Stromal cell of bone marrow (primary cell): ENCODE data around the gene IGFALS.

Source experiments
- DNase-seq: peaks from one replicate; pipeline ENCODE4 v3.0.0-alpha.2; 2012; ENCODE audit warnings: low read depth

IGFALS gene

DNA sequence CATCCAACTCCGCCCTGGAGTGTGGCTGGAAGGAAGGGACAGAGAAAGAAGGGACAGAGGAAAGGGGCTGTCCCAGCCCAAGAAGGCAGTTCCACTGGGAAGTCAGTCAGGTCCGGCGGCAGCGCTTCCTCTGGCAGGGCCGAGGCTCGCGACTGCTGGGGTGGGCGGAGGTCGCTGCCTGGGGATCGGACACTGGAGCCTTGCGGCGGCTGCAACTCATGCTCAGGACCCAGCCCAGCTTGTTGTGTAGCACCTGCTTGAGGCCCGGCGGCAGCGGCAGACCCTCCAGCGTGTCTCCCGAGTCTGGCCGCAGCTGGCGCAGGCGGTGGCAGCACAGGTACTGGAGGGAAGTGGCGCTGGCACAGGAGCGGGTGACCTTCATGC lies 16.5 kb downstream of the IGFALS start:
- no peak for DNase-seq

DNA sequence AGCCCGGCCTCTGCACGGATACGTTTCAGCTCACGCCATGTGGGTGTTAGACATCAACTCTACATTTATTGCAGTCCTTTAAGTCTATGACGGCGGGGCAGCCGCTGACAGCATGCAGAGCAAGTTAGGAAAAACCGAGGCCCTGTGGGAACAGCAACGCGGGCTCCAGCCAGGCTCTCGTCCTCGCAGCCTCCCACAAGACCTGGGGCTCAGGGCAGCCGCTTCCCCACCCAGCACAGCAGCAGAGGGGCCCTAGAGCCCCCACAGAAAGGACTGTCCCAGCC lies 16.9 kb downstream of the IGFALS start:
- no peak for DNase-seq

DNA sequence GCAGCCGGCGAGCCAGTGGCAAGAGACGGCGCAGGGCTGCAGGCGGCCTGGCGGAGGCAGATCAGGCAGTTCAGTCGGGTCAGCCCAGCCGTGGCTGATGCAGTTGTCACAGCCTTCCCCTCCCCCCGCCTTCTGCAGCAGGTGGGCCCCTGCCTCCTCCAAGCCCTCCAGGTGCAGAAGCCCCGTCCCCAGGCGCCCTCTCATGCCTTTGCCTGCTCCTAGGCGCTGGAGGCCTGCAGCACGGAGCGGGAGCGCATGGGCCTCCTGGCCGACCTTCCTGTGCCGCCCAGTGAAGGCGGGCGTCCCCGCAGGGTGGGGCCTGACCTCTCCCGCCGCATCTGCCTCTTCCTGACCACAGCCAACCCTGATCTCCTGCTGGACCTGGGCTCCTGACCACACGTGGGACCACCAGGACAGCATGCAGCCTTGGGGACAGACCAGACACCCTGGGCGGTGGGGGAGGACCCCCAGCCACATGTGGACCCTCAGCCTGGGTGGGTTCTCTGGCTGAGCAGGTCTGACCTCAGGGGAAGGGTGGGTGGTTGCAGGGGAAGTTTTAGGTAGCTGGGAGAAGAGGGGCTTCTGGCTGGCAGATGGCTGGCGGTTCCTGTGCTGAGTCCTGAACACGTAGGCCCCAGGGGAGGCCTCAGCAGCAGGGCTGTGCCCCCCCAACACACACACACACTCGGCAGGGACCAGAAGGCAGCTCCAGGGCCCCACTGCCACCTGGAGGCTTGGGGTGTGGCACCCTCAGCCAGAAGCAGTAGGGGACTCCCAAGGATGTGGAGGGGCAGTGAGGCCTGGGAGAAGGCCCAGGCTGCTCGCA lies 17.4 kb downstream of the IGFALS start:
- no peak for DNase-seq

DNA sequence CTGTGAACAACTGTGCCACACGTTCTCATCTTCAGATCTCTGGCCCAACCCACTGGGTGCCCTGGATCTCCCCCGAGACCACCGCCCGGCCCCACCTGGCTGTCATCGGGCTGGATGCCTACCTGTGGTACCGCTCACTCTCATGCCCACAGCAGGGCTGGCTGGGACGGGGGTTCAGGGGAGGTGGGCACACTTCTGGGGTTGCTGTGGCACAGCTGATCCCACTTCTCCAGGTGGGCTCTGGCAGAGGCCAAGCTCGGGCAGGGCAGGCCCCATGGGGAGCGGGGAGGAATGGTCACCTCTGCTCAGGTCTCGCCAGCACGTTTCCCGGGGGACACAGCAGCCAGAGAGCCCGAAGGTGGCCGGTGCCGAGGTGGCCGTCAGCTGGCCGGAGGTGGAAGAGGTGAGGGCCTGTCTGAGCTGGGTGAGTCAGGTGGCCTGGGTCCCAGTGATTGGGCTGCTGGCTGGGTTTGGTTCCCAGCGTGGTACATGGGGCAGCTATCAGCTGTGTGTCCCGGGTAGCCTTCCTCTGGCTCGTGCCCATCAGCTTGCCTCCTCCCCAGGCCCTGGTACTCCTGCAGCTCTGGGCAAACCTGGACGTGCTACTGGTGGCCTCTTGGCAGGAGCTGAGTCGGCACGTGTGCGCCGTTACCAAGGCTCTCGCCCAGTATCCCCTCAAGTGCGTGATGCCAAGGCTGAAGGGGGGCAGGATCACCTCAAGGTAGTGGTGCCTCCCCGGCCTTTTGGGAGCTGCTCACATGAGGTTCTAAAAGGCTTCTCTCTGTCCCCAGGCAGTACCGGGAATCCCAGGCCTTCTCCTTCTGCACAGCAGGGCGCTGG lies 18.3 kb downstream of the IGFALS start:
- DNase-seq = no peak

DNA sequence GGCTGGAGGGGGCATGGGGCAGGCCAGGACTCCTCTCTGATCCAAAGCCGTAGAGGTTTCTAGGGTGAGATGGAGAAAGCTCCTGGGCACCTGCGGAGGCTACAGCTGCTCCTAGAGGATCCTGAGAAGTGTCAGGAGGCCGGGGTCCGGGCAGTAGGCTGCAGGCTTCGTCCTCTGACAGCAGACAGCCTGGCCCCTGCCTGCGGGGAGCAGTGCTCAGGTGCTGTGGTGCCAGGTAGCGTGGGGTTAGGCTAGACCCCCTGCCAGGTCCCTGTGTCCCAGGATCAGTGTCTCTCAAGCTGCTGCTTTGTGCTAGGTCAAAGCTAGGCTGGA lies 19.1 kb downstream of the IGFALS start:
- DNase-seq = no peak

DNA sequence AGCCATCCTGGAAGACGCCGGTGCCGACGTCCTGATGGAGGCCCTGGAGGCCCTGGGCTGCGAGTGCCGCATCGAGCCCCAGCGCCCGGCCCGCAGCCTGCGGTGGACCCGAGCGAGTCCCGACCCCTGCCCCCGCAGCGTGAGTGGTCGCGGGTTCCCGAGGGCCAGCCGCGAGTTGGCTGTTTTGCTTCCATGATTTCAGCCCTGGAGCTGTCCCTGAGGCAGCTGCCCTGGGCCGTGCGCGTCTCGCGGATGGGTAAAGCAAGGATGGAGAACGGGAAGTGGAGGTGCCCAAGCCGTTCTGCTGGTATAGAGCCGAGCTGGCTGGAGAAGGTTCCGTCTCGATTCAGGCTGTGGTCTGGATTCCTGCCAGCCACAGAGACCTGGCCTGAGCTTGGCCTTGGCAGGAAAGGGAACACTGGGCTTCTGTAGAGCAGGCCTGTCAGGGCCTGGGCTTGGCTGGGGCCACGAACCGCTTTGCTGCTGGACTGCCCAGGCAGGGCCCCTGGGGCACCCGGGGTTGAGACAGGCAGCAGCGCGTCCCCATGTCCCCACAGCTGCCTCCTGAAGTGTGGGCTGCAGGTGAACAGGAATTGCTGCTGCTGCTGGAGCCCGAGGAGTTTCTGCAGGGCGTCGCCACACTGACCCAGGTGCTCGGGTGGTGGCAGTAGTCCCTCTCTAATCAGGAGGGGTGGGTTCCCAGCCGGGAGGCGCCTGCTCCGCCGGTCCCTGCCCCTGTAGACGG lies 19.6 kb downstream of the IGFALS start:
- DNase-seq = no peak

DNA sequence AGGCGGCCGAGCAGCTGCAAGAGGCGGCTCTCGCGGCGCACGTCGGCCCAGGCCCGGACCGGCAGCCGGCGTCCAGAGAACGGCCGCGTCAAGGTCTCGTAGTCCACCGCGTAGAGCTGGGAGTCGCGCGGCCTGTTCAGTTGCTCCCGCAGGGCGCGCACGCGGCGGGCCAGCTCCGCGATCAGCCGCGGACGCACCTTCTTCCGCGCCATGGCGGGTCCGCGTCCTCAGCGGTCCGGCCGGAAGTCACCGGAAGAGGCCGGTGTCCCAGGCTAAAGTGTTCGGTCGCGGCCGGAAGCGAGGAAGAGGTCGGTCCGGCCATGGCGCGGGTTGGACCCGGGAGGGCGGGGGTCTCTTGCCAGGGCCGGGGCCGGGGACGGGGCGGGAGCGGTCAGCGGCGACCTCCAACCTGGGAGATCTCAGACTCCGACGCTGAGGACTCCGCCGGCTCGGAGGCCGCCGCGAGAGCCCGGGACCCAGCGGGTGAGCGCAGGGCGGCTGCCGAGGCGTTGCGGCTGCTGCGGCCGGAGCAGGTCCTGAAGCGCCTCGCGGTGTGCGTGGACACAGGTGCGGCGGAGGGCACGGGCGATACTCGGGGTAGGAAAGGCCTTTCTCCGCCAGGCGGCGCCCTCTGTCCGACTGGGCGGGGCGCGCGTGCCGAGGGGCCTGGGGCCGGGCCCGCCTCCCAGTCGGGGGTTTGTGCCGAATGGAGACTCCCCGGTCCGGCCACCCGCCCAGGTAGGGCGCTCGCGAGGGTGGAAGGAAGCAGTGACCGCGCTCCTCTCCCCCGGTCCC lies 20.4 kb downstream of the IGFALS start, which contains the start of gene MRPS34:
Gene MRPS34, minus strand, starts transcription at position 227 of the 795 bp plus-strand sequence. Its CDS starts 15 bp downstream, at position 212.
- peak; percentile 57 for DNase-seq

DNA sequence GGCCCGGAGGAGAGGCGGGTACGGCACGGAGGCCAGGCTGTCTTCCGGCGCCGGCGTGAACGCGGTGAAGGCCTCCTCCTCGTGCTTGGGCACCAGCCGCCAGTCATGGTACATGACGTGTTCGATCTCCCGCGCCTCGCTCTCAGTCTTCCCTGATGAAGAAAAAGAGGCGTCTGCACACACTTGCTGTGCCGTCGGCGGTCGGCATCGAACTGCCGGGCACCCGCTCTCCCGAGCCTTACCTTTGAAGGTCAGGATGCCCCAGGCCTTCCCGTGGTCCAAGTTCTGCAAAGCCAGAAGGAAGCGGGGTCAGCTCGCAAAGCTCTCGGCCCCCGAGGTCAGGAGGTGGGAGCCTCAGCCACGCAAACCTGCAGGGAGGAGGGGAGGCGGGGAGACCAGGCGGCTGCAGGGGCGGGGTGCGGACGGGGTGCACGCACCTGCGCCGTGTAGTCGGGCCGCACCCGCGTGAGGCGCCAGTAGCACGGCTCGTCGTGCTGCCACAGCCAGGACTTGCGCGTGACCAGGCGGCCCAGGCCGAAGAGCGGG lies 21.1 kb downstream of the IGFALS start, which contains the start of gene EME2:
Gene EME2, plus strand, starts transcription at position 449 of the 546 bp plus-strand sequence. CDS start 418 bp downstream, outside the sequence.
- DNase-seq = no peak

DNA sequence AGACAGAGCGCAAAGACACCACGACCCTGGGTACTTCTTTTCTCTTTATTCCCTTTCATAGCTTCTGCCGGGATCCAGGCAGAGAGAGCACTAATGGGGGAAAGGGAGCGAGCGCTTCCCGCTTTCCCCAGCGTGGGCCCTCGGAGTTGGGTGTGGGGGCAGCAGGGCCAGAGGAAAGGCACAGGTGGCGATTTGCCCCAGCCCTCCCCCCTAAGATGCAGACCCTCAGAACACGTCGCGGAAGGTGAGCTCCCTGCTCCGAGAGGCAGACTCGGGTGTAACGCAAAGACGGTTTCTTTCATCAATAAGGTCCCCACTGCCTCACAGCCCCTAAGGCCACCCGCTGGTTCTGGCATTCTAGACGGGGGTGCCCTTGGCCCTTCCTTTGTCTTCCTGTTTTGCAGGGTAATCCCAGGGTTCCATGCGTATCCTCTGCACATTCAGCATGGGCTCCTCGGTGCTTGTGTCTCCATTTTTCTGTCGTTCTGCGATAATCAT lies 21.6 kb downstream of the IGFALS start:
- DNase-seq = no peak

DNA sequence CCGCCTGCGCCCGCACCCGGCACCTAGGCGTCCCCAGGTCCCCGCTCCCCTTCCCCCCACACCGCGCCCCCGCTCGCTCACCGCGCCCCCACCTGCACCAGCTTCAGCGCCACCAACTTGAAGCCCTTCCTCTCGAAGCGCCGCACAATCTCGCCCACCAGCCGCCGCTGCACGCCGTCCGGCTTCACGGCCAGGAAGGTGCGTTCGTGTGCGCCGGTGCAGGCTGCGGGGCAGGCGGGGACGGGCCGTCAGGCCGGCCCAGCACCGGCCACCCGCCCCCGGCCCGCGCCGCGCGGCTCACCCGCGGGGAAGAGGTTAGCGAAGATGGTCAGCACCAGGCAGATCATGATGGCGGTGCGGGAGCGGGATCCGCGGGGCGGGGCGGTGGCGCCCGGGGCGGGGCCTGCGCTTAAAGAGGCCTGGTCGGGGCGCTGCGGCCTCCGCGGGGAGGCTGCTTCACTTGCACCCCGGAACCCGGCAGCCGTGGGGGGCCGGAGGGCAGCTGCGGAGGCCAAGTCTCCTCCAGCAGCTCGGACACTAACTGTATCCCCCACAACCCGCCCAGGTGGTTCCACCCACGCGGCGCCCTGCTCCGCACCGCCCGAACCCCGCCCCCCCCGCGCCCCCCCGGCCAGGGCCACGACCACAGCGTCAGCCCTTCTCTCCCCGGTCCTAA lies 22.2 kb downstream of the IGFALS start, which contains the start of gene NME3:
Gene NME3, minus strand, starts transcription at position 356 of the 676 bp plus-strand sequence. Its CDS starts 9 bp downstream, at position 347.
- peak; percentile 43 for DNase-seq

DNA sequence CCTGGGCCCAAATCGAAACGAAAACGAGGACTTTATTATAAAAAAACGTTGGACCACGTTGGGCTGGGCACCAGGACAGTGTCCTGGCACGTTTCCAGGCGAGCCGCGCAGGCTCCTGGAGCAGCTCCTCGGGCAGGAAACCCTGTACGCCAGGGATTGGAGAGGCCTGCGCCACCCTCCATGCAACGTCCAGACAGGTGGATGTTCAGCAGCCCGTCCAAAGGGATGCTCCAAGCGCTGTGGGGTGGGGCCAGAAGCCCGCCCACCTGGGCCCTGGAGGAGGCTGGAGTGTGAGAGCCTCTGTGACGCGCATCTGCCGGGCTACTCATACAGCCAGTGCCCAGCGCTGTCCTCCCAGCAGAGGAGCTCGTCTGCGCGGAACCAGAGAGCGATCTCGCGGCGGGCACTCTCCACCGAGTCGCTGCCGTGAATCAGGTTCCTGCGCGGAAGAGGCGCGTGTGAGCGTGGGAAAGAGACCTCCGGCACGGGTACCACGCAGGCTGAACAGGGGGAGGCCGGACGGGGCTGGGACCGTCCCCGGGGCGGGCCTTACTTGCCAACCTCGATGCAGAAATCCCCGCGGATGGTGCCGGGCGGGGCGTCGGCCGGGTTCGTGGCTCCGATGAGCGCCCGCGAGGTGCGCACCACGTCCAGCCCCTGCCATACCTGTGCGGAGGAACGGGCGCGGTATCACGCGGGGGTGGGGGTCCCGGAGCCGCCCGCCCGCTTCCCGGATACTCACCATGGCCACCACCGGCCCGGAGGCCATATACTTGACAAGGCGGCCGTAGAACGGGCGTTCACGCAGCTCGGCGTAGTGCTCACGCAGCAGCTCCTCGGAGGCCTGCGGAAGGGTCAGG lies 22.9 kb downstream of the IGFALS start:
- DNase-seq = peak; percentile 38

DNA sequence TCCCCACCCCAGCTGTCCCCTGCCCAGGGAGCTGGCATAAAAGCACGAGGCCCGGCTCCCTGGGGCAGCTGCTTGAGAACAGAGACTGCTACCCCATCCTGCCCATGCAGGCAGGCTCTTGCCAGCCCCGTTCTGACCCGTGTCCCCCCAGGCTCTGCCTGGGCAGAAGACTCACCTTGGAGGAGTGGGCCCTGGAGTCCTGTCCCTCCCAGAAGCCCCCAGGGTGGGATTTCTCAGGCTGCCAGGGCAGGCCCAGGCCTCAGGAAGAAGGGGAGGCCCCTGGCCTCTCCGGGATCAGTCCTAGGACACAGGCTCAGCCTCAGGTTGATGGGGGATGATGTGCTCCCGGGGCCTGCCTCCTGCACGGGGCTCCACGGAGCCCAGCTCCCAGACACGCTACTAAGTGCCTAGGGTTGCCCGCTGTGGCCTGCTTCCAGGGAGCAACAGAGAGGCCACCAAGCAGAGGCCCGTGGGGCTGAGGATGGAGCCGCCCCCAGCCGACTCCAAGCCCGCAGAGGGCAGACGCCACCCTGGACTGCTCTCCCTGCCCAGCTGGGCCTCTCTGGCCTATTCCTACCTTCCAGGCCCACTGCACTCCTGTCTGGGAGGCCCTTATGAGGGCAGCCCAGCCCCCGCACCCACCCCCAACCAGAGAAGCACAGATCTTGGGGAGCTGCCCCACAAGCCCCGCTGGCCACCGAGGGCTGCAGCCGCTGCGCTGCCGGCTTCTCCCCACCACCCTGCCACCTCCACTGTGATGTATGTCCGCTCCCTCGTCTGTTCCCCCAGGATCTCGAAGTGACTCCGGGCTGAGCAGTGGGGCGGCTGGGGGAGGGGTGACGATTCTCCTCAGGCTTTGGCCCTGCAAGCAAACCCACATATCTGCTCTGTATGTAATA lies 23.9 kb downstream of the IGFALS start:
- no peak for DNase-seq

DNA sequence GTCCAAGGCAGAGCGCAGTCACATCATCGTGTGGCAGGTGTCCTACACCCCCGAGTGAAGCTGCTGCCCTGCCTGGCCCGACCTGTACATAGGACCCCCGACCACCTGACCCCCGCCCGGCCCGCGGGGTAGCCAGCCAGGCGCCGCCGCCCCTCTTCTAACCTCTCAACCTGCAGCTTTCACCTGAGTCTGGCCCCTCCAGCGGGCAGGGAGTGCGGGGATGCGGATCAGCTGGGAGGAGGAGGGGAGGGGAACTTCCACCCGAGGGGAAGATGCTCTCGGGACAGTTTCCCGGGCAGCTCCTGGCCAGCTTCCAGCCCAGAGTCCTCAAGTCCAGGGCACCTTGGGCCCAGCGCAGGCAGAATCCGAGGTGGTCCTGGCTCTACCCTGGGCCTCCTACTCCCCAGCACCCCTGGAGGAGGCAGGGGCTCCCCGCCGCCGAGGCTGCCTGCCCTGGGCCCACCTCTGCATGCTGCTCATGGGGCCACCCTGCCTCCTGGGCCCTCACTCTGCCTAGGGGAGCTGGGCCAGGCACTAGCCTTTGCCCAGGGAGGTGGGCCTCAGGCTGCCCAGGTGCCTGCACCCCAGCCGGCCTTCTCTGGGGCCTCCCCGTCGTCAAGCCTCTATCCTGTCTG lies 24.6 kb downstream of the IGFALS start:
- no peak for DNase-seq

DNA sequence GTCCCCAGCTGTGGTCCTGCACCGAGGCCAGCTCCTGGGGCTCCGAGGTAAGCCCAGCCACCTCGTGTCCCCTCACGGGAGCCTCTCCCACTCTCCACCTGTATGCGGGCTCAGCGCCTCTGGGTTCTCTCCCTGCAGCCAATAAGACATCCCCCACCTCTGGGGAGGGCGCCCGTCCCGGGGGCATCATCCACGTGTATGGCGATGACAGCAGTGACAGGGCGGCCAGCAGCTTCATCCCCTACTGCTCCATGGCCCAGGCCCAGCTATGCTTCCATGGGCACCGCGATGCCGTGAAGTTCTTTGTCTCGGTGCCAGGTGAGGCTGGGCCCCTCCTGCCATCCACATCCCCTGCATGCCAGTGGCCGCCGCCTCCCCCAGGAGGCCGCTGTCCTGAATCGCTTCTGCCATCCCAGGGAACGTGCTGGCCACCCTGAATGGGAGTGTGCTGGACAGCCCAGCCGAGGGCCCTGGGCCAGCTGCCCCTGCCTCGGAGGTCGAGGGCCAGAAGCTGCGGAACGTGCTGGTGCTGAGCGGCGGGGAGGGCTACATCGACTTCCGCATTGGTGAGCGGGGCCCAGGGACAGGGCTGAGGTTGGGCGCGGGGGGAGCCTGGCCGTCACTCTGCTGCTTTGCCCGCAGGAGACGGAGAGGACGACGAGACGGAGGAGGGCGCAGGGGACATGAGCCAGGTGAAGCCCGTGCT lies 25.3 kb downstream of the IGFALS start:
- DNase-seq = no peak

DNA sequence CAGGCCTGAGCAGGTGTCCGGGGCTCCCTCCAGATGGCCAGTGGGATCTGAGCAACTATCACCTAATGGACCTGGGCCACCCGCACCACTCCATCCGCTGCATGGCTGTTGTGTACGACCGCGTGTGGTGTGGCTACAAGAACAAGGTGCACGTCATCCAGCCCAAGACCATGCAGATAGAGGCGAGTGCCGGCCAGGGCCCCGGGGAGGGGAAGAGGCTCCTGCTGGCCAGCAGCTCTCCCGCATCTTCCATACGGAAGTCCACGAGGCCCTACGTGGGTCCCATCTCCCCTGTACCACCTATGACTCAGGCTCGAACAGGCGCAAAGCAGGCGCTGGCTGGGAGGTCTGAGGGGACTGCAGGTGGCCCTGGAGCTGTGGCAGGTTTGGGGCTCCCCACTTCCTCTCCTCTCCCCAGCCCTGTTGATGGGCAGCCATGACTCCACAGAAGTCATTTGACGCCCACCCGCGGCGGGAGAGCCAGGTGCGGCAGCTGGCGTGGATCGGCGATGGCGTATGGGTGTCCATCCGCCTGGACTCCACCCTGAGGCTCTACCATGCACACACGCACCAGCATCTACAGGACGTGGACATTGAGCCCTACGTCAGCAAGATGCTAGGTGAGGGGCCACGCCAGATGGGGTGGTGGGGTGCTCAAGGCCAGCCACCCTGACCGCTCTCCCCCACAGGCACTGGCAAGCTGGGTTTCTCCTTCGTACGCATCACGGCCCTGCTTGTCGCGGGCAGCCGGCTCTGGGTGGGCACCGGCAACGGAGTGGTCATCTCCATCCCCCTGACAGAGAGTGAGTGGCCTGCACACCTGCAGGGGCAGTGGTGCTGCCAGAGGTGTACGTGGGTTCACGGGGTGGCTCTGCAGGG lies 26.1 kb downstream of the IGFALS start:
- no peak for DNase-seq

DNA sequence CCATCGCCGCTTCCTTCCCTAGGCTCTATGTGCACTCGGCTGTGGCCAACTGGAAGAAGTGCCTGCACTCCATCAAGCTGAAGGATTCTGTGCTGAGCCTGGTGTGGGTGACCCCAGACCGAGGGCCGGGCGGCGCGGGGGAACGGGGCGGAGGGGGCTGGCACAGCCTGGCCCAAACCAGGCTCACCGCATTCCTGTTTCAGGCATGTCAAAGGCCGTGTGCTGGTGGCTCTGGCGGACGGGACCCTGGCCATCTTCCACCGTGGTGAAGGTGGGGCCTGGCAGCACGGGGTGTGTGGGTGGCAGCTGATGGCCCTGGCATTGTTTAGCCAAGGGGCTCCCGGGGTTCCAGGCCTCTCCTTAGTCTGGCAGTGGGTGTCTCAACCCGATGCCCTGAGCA lies 26.8 kb downstream of the IGFALS start:
- no peak for DNase-seq
